H9 (cell line): Measurements from ENCODE around the gene FAM161A. TPM values are rescaled to one million over a fixed set of nuclear protein-coding genes. Genes with fewer than 3 reads are reported as not detected.

ENCODE experiments used
- DNase-seq: peaks from one replicate; pipeline ENCODE4 v3.0.0-alpha.2; 2017
- H2AFZ ChIP-seq: one replicate; pipeline ENCODE4 v1.6.1; 2013; ENCODE audit warnings: mild to moderate bottlenecking, low read length, control low read depth, moderate library complexity
- H2AK5ac ChIP-seq: 2 replicates; pipeline ENCODE4 v1.6.1; 2013; ENCODE audit warnings: low read length, control low read depth, mixed read lengths; ENCODE audit not compliant: insufficient read length
- H2BK120ac ChIP-seq: one replicate; pipeline ENCODE4 v1.6.1; 2013; ENCODE audit warnings: low read depth, mild to moderate bottlenecking, low read length, control low read depth, inconsistent platforms; ENCODE audit not compliant: poor library complexity, severe bottlenecking
- H2BK12ac ChIP-seq: 2 replicates; pipeline ENCODE4 v1.6.1; 2013; ENCODE audit warnings: low read length, control low read depth, mixed read lengths, low read depth; ENCODE audit not compliant: insufficient read length
- H2BK15ac ChIP-seq: 2 replicates; pipeline ENCODE4 v1.6.1; 2013; ENCODE audit warnings: low read depth, low read length, control low read depth
- H2BK20ac ChIP-seq: one replicate; pipeline ENCODE4 v1.6.1; 2013; ENCODE audit warnings: low read depth, mild to moderate bottlenecking, low read length, control low read depth, inconsistent platforms; ENCODE audit not compliant: poor library complexity, severe bottlenecking
- H2BK5ac ChIP-seq: 2 replicates; pipeline ENCODE4 v1.6.1; 2013; ENCODE audit warnings: low read length, control low read depth, mixed read lengths; ENCODE audit not compliant: insufficient read length
- H3K14ac ChIP-seq: 2 replicates; pipeline ENCODE4 v1.6.1; 2013; ENCODE audit warnings: low read length, control low read depth; ENCODE audit not compliant: insufficient read depth
- H3K18ac ChIP-seq: 2 replicates; pipeline ENCODE4 v1.6.1; 2013; ENCODE audit warnings: low read depth, mild to moderate bottlenecking, mixed read lengths, low read length, control low read depth; ENCODE audit not compliant: insufficient read length
- H3K23ac ChIP-seq: 2 replicates; pipeline ENCODE4 v1.6.1; 2013; ENCODE audit warnings: low read length, control low read depth, mixed read lengths, low read depth; ENCODE audit not compliant: insufficient read length
- H3K23me2 ChIP-seq: 2 replicates; pipeline ENCODE4 v1.6.1; 2013; ENCODE audit warnings: low read depth, mild to moderate bottlenecking, mixed read lengths, low read length, control low read depth; ENCODE audit not compliant: insufficient read length, poor library complexity, severe bottlenecking
- H3K27ac ChIP-seq: 2 replicates; pipeline ENCODE4 v1.5.1; 2013; ENCODE audit warnings: low read length, control low read depth, mixed read lengths, low read depth; ENCODE audit not compliant: insufficient read length
- H3K27me3 ChIP-seq: 2 replicates; pipeline ENCODE4 v1.6.1; 2013; ENCODE audit warnings: low read length, control low read depth, inconsistent platforms; ENCODE audit not compliant: insufficient read depth
- H3K4ac ChIP-seq: 2 replicates; pipeline ENCODE4 v1.6.1; 2013; ENCODE audit warnings: low read depth, mild to moderate bottlenecking, control low read depth, inconsistent platforms, low read length, moderate library complexity
- H3K4me1 ChIP-seq: 2 replicates; pipeline ENCODE4 v1.6.1; 2013; ENCODE audit warnings: low read length, control low read depth, inconsistent platforms; ENCODE audit not compliant: insufficient read depth
- H3K4me2 ChIP-seq: 2 replicates; pipeline ENCODE4 v1.6.1; 2013; ENCODE audit warnings: low read length, control low read depth, mixed read lengths; ENCODE audit not compliant: insufficient read length, insufficient read depth
- H3K56ac ChIP-seq: 2 replicates; pipeline ENCODE4 v1.6.1; 2013; ENCODE audit warnings: low read depth, mild to moderate bottlenecking, mixed read lengths, low read length, control low read depth; ENCODE audit not compliant: insufficient read length
- H3K79me1 ChIP-seq: 2 replicates; pipeline ENCODE4 v1.6.1; 2013; ENCODE audit warnings: low read depth, mild to moderate bottlenecking, moderate library complexity, low read length, control low read depth, inconsistent platforms; ENCODE audit not compliant: insufficient read depth, poor library complexity, severe bottlenecking
- H3K79me2 ChIP-seq: 2 replicates; pipeline ENCODE4 v1.6.1; 2013; ENCODE audit warnings: low read length, control low read depth, inconsistent platforms; ENCODE audit not compliant: insufficient read depth
- H3K9ac ChIP-seq: 2 replicates; pipeline ENCODE4 v1.6.1; 2013; ENCODE audit warnings: low read length, control low read depth, mixed read lengths; ENCODE audit not compliant: insufficient read length; ENCODE audit errors: extremely low read depth
- H3K9me3 ChIP-seq: one replicate; pipeline ENCODE4 v1.6.1; 2013; ENCODE audit warnings: low read depth, low read length, inconsistent platforms; ENCODE audit not compliant: control insufficient read depth
- H3T11ph ChIP-seq: one replicate; pipeline ENCODE4 v1.6.1; 2013; ENCODE audit warnings: mild to moderate bottlenecking, low read length, control low read depth, inconsistent platforms
- H4K20me1 ChIP-seq: one replicate; pipeline ENCODE4 v1.6.1; 2013; ENCODE audit not compliant: control insufficient read depth, insufficient read length, insufficient read depth
- H4K5ac ChIP-seq: 2 replicates; pipeline ENCODE4 v1.6.1; 2013; ENCODE audit warnings: low read depth, mild to moderate bottlenecking, mixed read lengths, low read length, control low read depth; ENCODE audit not compliant: insufficient read length
- H4K8ac ChIP-seq: replicated peaks from 2 replicates; pipeline ENCODE4 v1.6.1; 2013; ENCODE audit warnings: low read length, control low read depth, mixed read lengths, low read depth; ENCODE audit not compliant: insufficient read length
- H4K91ac ChIP-seq: 2 replicates; pipeline ENCODE4 v1.6.1; 2013; ENCODE audit warnings: low read depth, mild to moderate bottlenecking, moderate library complexity, mixed read lengths, low read length, control low read depth; ENCODE audit not compliant: insufficient read length
- H3K27ac Mint-ChIP-seq, 3 experiments: 2 replicates in 2 of 3; 3 replicates in 1 of 3; pipeline ENCODE4 v1.8.0; 2020 to 2021; ENCODE audit warnings: mixed read lengths in 3 of 3, mild to moderate bottlenecking in 1 of 3, moderate library complexity in 1 of 3
- H3K27me3 Mint-ChIP-seq: 2 replicates; pipeline ENCODE4 v1.8.0; 2021; ENCODE audit warnings: low read depth, mild to moderate bottlenecking, moderate library complexity, mixed read lengths
- H3K36me3 Mint-ChIP-seq, 3 experiments: 2 replicates in 2 of 3; 3 replicates in 1 of 3; pipeline ENCODE4 v1.8.0; 2020 to 2021; ENCODE audit warnings: low read depth in 3 of 3, mixed read lengths in 3 of 3; ENCODE audit not compliant: insufficient read depth in 1 of 3
- H3K4me1 Mint-ChIP-seq, 2 experiments: 2 replicates each; pipeline ENCODE4 v1.8.0; 2020; ENCODE audit warnings: mixed read lengths in 2 of 2
- H3K4me3 Mint-ChIP-seq, 2 experiments: 2 replicates in 1 of 2; 3 replicates in 1 of 2; pipeline ENCODE4 v1.8.0; 2020 to 2021; ENCODE audit warnings: mild to moderate bottlenecking in 2 of 2, mixed read lengths in 2 of 2, moderate library complexity in 1 of 2
- H3K9me3 Mint-ChIP-seq, 2 experiments: 2 replicates in 1 of 2; 3 replicates in 1 of 2; pipeline ENCODE4 v1.8.0; 2020; ENCODE audit warnings: mild to moderate bottlenecking in 2 of 2, mixed read lengths in 2 of 2, moderate library complexity in 1 of 2
- CTCF ChIP-seq: fragments of 200-600 bp; sonication (generic); conservative IDR thresholded peaks from 3 replicates; pipeline ENCODE4 v1.8.0; 2021; ENCODE audit warnings: antibody characterized with exemption, mild to moderate bottlenecking
- WGBS: extraction: QIAGEN DNeasy Blood & Tissue Kit; methylation state at CpG from one replicate; pipeline ENCODE4 v1.1.7; 2013; ENCODE audit warnings: missing lambda C conversion rate, low lambda C conversion rate, mixed read lengths; ENCODE audit not compliant: insufficient read length; ENCODE audit errors: extremely low coverage; 5-methylcytosine and 5-hydroxymethylcytosine counted together
- total RNA-seq: library from RNA; stranded (reverse); gene quantifications from 2 replicates; pipeline ENCODE4 v1.2.1, GENCODE V29; 2021

Gene FAM161A
- total RNA-seq, 1 experiment from 2014 or later, result 15.8 TPM

DNA sequence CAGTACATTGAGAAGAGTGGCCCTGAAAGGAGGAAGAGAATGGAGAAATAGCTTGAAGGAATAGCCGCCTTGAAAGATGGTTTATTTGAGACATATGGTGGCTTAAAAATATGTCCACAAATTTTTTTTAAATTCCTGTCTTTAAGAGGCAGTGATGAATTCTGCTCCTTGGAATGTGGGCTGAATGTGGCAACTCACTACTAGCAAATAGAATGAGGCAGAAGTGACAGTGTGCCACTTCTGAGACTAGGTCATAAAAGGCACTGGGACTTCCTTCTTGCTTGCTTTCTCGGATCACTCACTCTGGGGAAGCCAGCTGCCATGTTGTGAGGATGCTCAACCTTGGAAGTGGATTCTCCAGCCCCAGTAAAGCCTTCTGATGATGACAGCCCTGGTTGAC lies 67.0 kb downstream of the FAM161A start:
- Histone ChIP-seq H3K4ac (no peak overlapping the region), H3K9me3 (no peaks in the 10 kb centered on the region), H2AFZ (peak overlapping the region; percentile 22), H4K91ac (no peak overlapping the region), H2BK120ac (no peak overlapping the region), H2BK12ac (no peak overlapping the region), H3K79me2 (no peaks in the 10 kb centered on the region), H4K8ac (no peak overlapping the region), H3K9ac (no peak overlapping the region), H3T11ph (no peak overlapping the region), H2BK5ac (no peak overlapping the region), H2AK5ac (no peak overlapping the region), H4K20me1 (no peaks in the 10 kb centered on the region), H2BK20ac (no peak overlapping the region), H3K56ac (no peak overlapping the region), H3K27me3 (no peaks in the 10 kb centered on the region), H3K79me1 (no peaks in the 10 kb centered on the region), H2BK15ac (no peak overlapping the region), H3K4me2 (no peak overlapping the region), H3K4me1 (no peaks in the 10 kb centered on the region), H3K14ac (no peak overlapping the region), H3K27ac (no peak overlapping the region), H4K5ac (no peak overlapping the region), H3K23me2 (no peaks in the 10 kb centered on the region), H3K18ac (no peak overlapping the region), H3K23ac (no peak overlapping the region)
- Mint-ChIP-seq H3K36me3 (no peaks in the 10 kb centered on the region), H3K4me1 (peaks cover 0 to 4% of the 10 kb centered on the region in 2 experiments; a peak in 2 of 4 replicates), H3K27me3 (peaks cover 3% of the 10 kb centered on the region; the same call in 1 of the 2 replicates), H3K27ac (no peak overlapping the region), H3K4me3 (no peak overlapping the region), H3K9me3 (no peaks in the 10 kb centered on the region)
- DNase-seq, result no peak
- no CpG with 5 or more reads among the region's 2 CpGs for WGBS
- TF ChIP-seq CTCF, result no peak
